H9 (cell line): ENCODE results near the gene YBX3. TPM values are rescaled to one million over a fixed set of nuclear protein-coding genes. Genes with fewer than 3 reads are reported as not detected.

Experiments
- DNase-seq: peaks from one replicate; pipeline ENCODE4 v3.0.0-alpha.2; 2017
- H2AFZ ChIP-seq: one replicate; pipeline ENCODE4 v1.6.1; 2013; ENCODE audit warnings: mild to moderate bottlenecking, low read length, control low read depth, moderate library complexity
- H2AK5ac ChIP-seq: 2 replicates; pipeline ENCODE4 v1.6.1; 2013; ENCODE audit warnings: low read length, control low read depth, mixed read lengths; ENCODE audit not compliant: insufficient read length
- H2BK120ac ChIP-seq: one replicate; pipeline ENCODE4 v1.6.1; 2013; ENCODE audit warnings: low read depth, mild to moderate bottlenecking, low read length, control low read depth, inconsistent platforms; ENCODE audit not compliant: poor library complexity, severe bottlenecking
- H2BK12ac ChIP-seq: 2 replicates; pipeline ENCODE4 v1.6.1; 2013; ENCODE audit warnings: low read length, control low read depth, mixed read lengths, low read depth; ENCODE audit not compliant: insufficient read length
- H2BK15ac ChIP-seq: 2 replicates; pipeline ENCODE4 v1.6.1; 2013; ENCODE audit warnings: low read depth, low read length, control low read depth
- H2BK20ac ChIP-seq: one replicate; pipeline ENCODE4 v1.6.1; 2013; ENCODE audit warnings: low read depth, mild to moderate bottlenecking, low read length, control low read depth, inconsistent platforms; ENCODE audit not compliant: poor library complexity, severe bottlenecking
- H2BK5ac ChIP-seq: 2 replicates; pipeline ENCODE4 v1.6.1; 2013; ENCODE audit warnings: low read length, control low read depth, mixed read lengths; ENCODE audit not compliant: insufficient read length
- H3K14ac ChIP-seq: 2 replicates; pipeline ENCODE4 v1.6.1; 2013; ENCODE audit warnings: low read length, control low read depth; ENCODE audit not compliant: insufficient read depth
- H3K18ac ChIP-seq: 2 replicates; pipeline ENCODE4 v1.6.1; 2013; ENCODE audit warnings: low read depth, mild to moderate bottlenecking, mixed read lengths, low read length, control low read depth; ENCODE audit not compliant: insufficient read length
- H3K23ac ChIP-seq: 2 replicates; pipeline ENCODE4 v1.6.1; 2013; ENCODE audit warnings: low read length, control low read depth, mixed read lengths, low read depth; ENCODE audit not compliant: insufficient read length
- H3K23me2 ChIP-seq: 2 replicates; pipeline ENCODE4 v1.6.1; 2013; ENCODE audit warnings: low read depth, mild to moderate bottlenecking, mixed read lengths, low read length, control low read depth; ENCODE audit not compliant: insufficient read length, poor library complexity, severe bottlenecking
- H3K27ac ChIP-seq: 2 replicates; pipeline ENCODE4 v1.5.1; 2013; ENCODE audit warnings: low read length, control low read depth, mixed read lengths, low read depth; ENCODE audit not compliant: insufficient read length
- H3K27me3 ChIP-seq: 2 replicates; pipeline ENCODE4 v1.6.1; 2013; ENCODE audit warnings: low read length, control low read depth, inconsistent platforms; ENCODE audit not compliant: insufficient read depth
- H3K4ac ChIP-seq: 2 replicates; pipeline ENCODE4 v1.6.1; 2013; ENCODE audit warnings: low read depth, mild to moderate bottlenecking, control low read depth, inconsistent platforms, low read length, moderate library complexity
- H3K4me1 ChIP-seq: 2 replicates; pipeline ENCODE4 v1.6.1; 2013; ENCODE audit warnings: low read length, control low read depth, inconsistent platforms; ENCODE audit not compliant: insufficient read depth
- H3K4me2 ChIP-seq: 2 replicates; pipeline ENCODE4 v1.6.1; 2013; ENCODE audit warnings: low read length, control low read depth, mixed read lengths; ENCODE audit not compliant: insufficient read length, insufficient read depth
- H3K56ac ChIP-seq: 2 replicates; pipeline ENCODE4 v1.6.1; 2013; ENCODE audit warnings: low read depth, mild to moderate bottlenecking, mixed read lengths, low read length, control low read depth; ENCODE audit not compliant: insufficient read length
- H3K79me1 ChIP-seq: 2 replicates; pipeline ENCODE4 v1.6.1; 2013; ENCODE audit warnings: low read depth, mild to moderate bottlenecking, moderate library complexity, low read length, control low read depth, inconsistent platforms; ENCODE audit not compliant: insufficient read depth, poor library complexity, severe bottlenecking
- H3K79me2 ChIP-seq: 2 replicates; pipeline ENCODE4 v1.6.1; 2013; ENCODE audit warnings: low read length, control low read depth, inconsistent platforms; ENCODE audit not compliant: insufficient read depth
- H3K9ac ChIP-seq: 2 replicates; pipeline ENCODE4 v1.6.1; 2013; ENCODE audit warnings: low read length, control low read depth, mixed read lengths; ENCODE audit not compliant: insufficient read length; ENCODE audit errors: extremely low read depth
- H3K9me3 ChIP-seq: one replicate; pipeline ENCODE4 v1.6.1; 2013; ENCODE audit warnings: low read depth, low read length, inconsistent platforms; ENCODE audit not compliant: control insufficient read depth
- H3T11ph ChIP-seq: one replicate; pipeline ENCODE4 v1.6.1; 2013; ENCODE audit warnings: mild to moderate bottlenecking, low read length, control low read depth, inconsistent platforms
- H4K20me1 ChIP-seq: one replicate; pipeline ENCODE4 v1.6.1; 2013; ENCODE audit not compliant: control insufficient read depth, insufficient read length, insufficient read depth
- H4K5ac ChIP-seq: 2 replicates; pipeline ENCODE4 v1.6.1; 2013; ENCODE audit warnings: low read depth, mild to moderate bottlenecking, mixed read lengths, low read length, control low read depth; ENCODE audit not compliant: insufficient read length
- H4K8ac ChIP-seq: replicated peaks from 2 replicates; pipeline ENCODE4 v1.6.1; 2013; ENCODE audit warnings: low read length, control low read depth, mixed read lengths, low read depth; ENCODE audit not compliant: insufficient read length
- H4K91ac ChIP-seq: 2 replicates; pipeline ENCODE4 v1.6.1; 2013; ENCODE audit warnings: low read depth, mild to moderate bottlenecking, moderate library complexity, mixed read lengths, low read length, control low read depth; ENCODE audit not compliant: insufficient read length
- H3K27ac Mint-ChIP-seq, 3 experiments: 2 replicates in 2 of 3; 3 replicates in 1 of 3; pipeline ENCODE4 v1.8.0; 2020 to 2021; ENCODE audit warnings: mixed read lengths in 3 of 3, mild to moderate bottlenecking in 1 of 3, moderate library complexity in 1 of 3
- H3K27me3 Mint-ChIP-seq: 2 replicates; pipeline ENCODE4 v1.8.0; 2021; ENCODE audit warnings: low read depth, mild to moderate bottlenecking, moderate library complexity, mixed read lengths
- H3K36me3 Mint-ChIP-seq, 3 experiments: 2 replicates in 2 of 3; 3 replicates in 1 of 3; pipeline ENCODE4 v1.8.0; 2020 to 2021; ENCODE audit warnings: low read depth in 3 of 3, mixed read lengths in 3 of 3; ENCODE audit not compliant: insufficient read depth in 1 of 3
- H3K4me1 Mint-ChIP-seq, 2 experiments: 2 replicates each; pipeline ENCODE4 v1.8.0; 2020; ENCODE audit warnings: mixed read lengths in 2 of 2
- H3K4me3 Mint-ChIP-seq, 2 experiments: 2 replicates in 1 of 2; 3 replicates in 1 of 2; pipeline ENCODE4 v1.8.0; 2020 to 2021; ENCODE audit warnings: mild to moderate bottlenecking in 2 of 2, mixed read lengths in 2 of 2, moderate library complexity in 1 of 2
- H3K9me3 Mint-ChIP-seq, 2 experiments: 2 replicates in 1 of 2; 3 replicates in 1 of 2; pipeline ENCODE4 v1.8.0; 2020; ENCODE audit warnings: mild to moderate bottlenecking in 2 of 2, mixed read lengths in 2 of 2, moderate library complexity in 1 of 2
- WGBS: extraction: QIAGEN DNeasy Blood & Tissue Kit; methylation state at CpG from one replicate; pipeline ENCODE4 v1.1.7; 2013; ENCODE audit warnings: missing lambda C conversion rate, low lambda C conversion rate, mixed read lengths; ENCODE audit not compliant: insufficient read length; ENCODE audit errors: extremely low coverage; 5-methylcytosine and 5-hydroxymethylcytosine counted together
- total RNA-seq: library from RNA; stranded (reverse); gene quantifications from 2 replicates; pipeline ENCODE4 v1.2.1, GENCODE V29; 2021
- TF ChIP-seq, protein P1 (sequence below): fragments of 200-600 bp; sonication (generic); conservative IDR thresholded peaks from 3 replicates; pipeline ENCODE4 v1.8.0; 2021; ENCODE audit warnings: antibody characterized with exemption, mild to moderate bottlenecking

YBX3 gene
- total RNA-seq, 1 experiment from 2014 or later: 343 TPM

- no peak overlapping the region for H2BK5ac ChIP-seq
- H4K5ac ChIP-seq: no peak overlapping the region
- H3K36me3 Mint-ChIP-seq: no peaks in the 10 kb centered on the region
- no peak overlapping the region for H3K23ac ChIP-seq
- no peak overlapping the region for H2AK5ac ChIP-seq
- no peaks in the 10 kb centered on the region for H3K79me1 ChIP-seq
- H3K27ac Mint-ChIP-seq: no peak overlapping the region
- no peak overlapping the region for H3K14ac ChIP-seq
- no peak overlapping the region for H3K4ac ChIP-seq
- WGBS: no CpG with 5 or more reads among the region's 2 CpGs
- no peaks in the 10 kb centered on the region for H4K20me1 ChIP-seq
- H3K56ac ChIP-seq: no peak overlapping the region
- H3K79me2 ChIP-seq: no peaks in the 10 kb centered on the region
- no peaks in the 10 kb centered on the region for H3K4me1 ChIP-seq
- no peak overlapping the region for H3K27ac ChIP-seq
- no peak for DNase-seq
- no peak overlapping the region for H3K18ac ChIP-seq
- H3K9me3 ChIP-seq: no peaks in the 10 kb centered on the region
- H3K9me3 Mint-ChIP-seq: peaks cover 0 to 6% of the 10 kb centered on the region in 2 experiments; a peak in 3 of 5 replicates
- no peaks in the 10 kb centered on the region for H3K27me3 ChIP-seq
- H3T11ph ChIP-seq: no peak overlapping the region
- no peak overlapping the region for H4K91ac ChIP-seq
- no peak overlapping the region for H3K4me3 Mint-ChIP-seq
- no peaks in the 10 kb centered on the region for H3K4me1 Mint-ChIP-seq
- H2BK15ac ChIP-seq: no peak overlapping the region
- no peaks in the 10 kb centered on the region for H3K27me3 Mint-ChIP-seq
- no peak overlapping the region for H3K9ac ChIP-seq
- H3K4me2 ChIP-seq: no peak overlapping the region
- no peak overlapping the region for H2BK20ac ChIP-seq
- H2AFZ ChIP-seq: no peak overlapping the region
- no peak overlapping the region for H4K8ac ChIP-seq
- TF ChIP-seq, protein P1, sequence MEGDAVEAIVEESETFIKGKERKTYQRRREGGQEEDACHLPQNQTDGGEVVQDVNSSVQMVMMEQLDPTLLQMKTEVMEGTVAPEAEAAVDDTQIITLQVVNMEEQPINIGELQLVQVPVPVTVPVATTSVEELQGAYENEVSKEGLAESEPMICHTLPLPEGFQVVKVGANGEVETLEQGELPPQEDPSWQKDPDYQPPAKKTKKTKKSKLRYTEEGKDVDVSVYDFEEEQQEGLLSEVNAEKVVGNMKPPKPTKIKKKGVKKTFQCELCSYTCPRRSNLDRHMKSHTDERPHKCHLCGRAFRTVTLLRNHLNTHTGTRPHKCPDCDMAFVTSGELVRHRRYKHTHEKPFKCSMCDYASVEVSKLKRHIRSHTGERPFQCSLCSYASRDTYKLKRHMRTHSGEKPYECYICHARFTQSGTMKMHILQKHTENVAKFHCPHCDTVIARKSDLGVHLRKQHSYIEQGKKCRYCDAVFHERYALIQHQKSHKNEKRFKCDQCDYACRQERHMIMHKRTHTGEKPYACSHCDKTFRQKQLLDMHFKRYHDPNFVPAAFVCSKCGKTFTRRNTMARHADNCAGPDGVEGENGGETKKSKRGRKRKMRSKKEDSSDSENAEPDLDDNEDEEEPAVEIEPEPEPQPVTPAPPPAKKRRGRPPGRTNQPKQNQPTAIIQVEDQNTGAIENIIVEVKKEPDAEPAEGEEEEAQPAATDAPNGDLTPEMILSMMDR: no peak
- H2BK120ac ChIP-seq: no peak overlapping the region
- no peaks in the 10 kb centered on the region for H3K23me2 ChIP-seq
- no peak overlapping the region for H2BK12ac ChIP-seq
Observed at GRCh38 chr12:10664499-10664898, 58.6 kb downstream of the YBX3 start.
